CD4-positive, alpha-beta memory T cell (primary cell): ENCODE measurements around the gene SDHAF3. TPM values are rescaled to one million over a fixed set of nuclear protein-coding genes. Genes with fewer than 3 reads are reported as not detected.

Experiments used
- CTCF ChIA-PET: fragments of 350-600 bp; sonication (Branson Sonifier 250); formaldehyde crosslinking; loops from one replicate; lab custom pipeline; 2021; ENCODE audit warnings: inconsistent platforms; ENCODE audit not compliant: partially characterized antibody; lab: Charles Lee
- POLR2A ChIA-PET: fragments of 350-600 bp; sonication (Branson Sonifier 250); formaldehyde crosslinking; loops from one replicate; lab custom pipeline; 2021; ENCODE audit not compliant: partially characterized antibody; lab: Charles Lee
- DNase-seq, 5 donors: peaks; one replicate each; pipeline versions ENCODE4 v3.0.0 to v3.0.0-alpha.2; 2020 to 2022; ENCODE audit warnings: mixed read lengths in 1 of 5
- H3K27ac ChIP-seq: one replicate; pipeline ENCODE4 v1.7.0; 2013; ENCODE audit warnings: low read depth, low read length
- H3K27me3 ChIP-seq: 2 replicates; pipeline ENCODE4 v1.7.0; 2013; ENCODE audit warnings: mild to moderate bottlenecking, low read length, moderate library complexity; ENCODE audit not compliant: insufficient read depth
- H3K36me3 ChIP-seq: 2 replicates; pipeline ENCODE4 v1.7.0; 2013; ENCODE audit warnings: mild to moderate bottlenecking, low read length, moderate library complexity; ENCODE audit not compliant: insufficient read depth
- H3K4me1 ChIP-seq: 2 replicates; pipeline ENCODE4 v1.7.0; 2013; ENCODE audit warnings: mild to moderate bottlenecking, low read length, moderate library complexity; ENCODE audit not compliant: insufficient read depth
- H3K4me3 ChIP-seq, 2 donors: one replicate each; pipeline ENCODE4 v1.7.0; 2013; ENCODE audit warnings: low read length in 2 of 2, mild to moderate bottlenecking in 1 of 2
- H3K9me3 ChIP-seq, 2 donors: one replicate each; pipeline ENCODE4 v1.7.0; 2013; ENCODE audit warnings: low read length in 2 of 2, control low read depth in 1 of 2; ENCODE audit not compliant: control insufficient read depth in 1 of 2
- H3K27ac Mint-ChIP-seq, 7 donors: one replicate each; pipeline ENCODE4 v1.8.0; 2020 to 2021; ENCODE audit warnings: mixed read lengths in 7 of 7, mild to moderate bottlenecking in 6 of 7, inconsistent platforms in 3 of 7, moderate library complexity in 3 of 7
- H3K27me3 Mint-ChIP-seq, 2 donors: one replicate each; pipeline ENCODE4 v1.8.0; 2020 to 2021; ENCODE audit warnings: mixed read lengths in 2 of 2
- H3K36me3 Mint-ChIP-seq, 2 donors: one replicate each; pipeline ENCODE4 v1.8.0; 2020 to 2021; ENCODE audit warnings: mixed read lengths in 2 of 2, inconsistent platforms in 1 of 2, mild to moderate bottlenecking in 1 of 2
- H3K4me1 Mint-ChIP-seq, 4 donors: one replicate each; pipeline ENCODE4 v1.8.0; 2020 to 2021; ENCODE audit warnings: mixed read lengths in 4 of 4, mild to moderate bottlenecking in 1 of 4
- H3K4me3 Mint-ChIP-seq, 8 donors: one replicate each; pipeline ENCODE4 v1.8.0; 2020 to 2021; ENCODE audit warnings: mixed read lengths in 8 of 8, mild to moderate bottlenecking in 7 of 8, moderate library complexity in 6 of 8, inconsistent platforms in 3 of 8
- H3K9me3 Mint-ChIP-seq, 8 donors: one replicate each; pipeline ENCODE4 v1.8.0; 2020 to 2021; ENCODE audit warnings: mixed read lengths in 8 of 8, mild to moderate bottlenecking in 5 of 8, inconsistent platforms in 3 of 8, moderate library complexity in 1 of 8
- intact Hi-C: fragments of 100-400 bp; cut with micrococcal nuclease; formaldehyde crosslinking; loops from one replicate; pipeline ENCODE4 v1.15.1; 2023
- polyA plus RNA-seq, 2 donors: library from polyadenylated mRNA; unstranded; fragments of 300-500 nt; fragmentation: Illumina TruSeq; gene quantifications; one replicate each; pipeline ENCODE4 v1.2.3, GENCODE V29; 2021
- total RNA-seq, 2 experiments: library from RNA; stranded (reverse); gene quantifications; one replicate each; pipeline ENCODE4 v1.2.3, GENCODE V29; 2021

Gene SDHAF3
- total and polyA plus RNA-seq, 4 experiments from 2014 or later = 10.8 to 64.9 (median 25.9) TPM

- Mint-ChIP-seq H3K9me3 (peaks cover 0 to 9% (median 4%) of the 10 kb centered on the region in 8 donors), H3K27me3 (peaks cover 13 to 17% of the 10 kb centered on the region in 2 donors), H3K4me1 (no peaks in the 10 kb centered on the region), H3K36me3 (no peaks in the 10 kb centered on the region), H3K4me3 (no peak overlapping the region), H3K27ac (peak overlapping the region in 1 of 7 donors; percentile 5)
- H3K9me3 ChIP-seq = no peaks in the 10 kb centered on the region
- intact Hi-C loops = no loop called here
- no peaks in the 10 kb centered on the region for H3K36me3 ChIP-seq
- H3K27ac ChIP-seq = no peak overlapping the region
- H3K4me1 ChIP-seq = no peaks in the 10 kb centered on the region
- no peaks in the 10 kb centered on the region for H3K27me3 ChIP-seq
- ChIA-PET POLR2A (no interaction called here), CTCF (interaction anchor here (1.3 kb wide), 1 partner anchor 728 kb away, joined by 4 read pairs; no protein-coding TSS in a partner anchor)
- no peak for DNase-seq
- no peak overlapping the region for H3K4me3 ChIP-seq
Observed at GRCh38 chr7:97107192-97107800, 10.2 kb upstream of the SDHAF3 start.

GRCh38 chr7:97116308-97116707 is 1.2 kb upstream of the SDHAF3 start:
- no peaks in the 10 kb centered on the region for H3K36me3 ChIP-seq
- no peak for DNase-seq
- H3K9me3 ChIP-seq = no peaks in the 10 kb centered on the region
- ChIA-PET CTCF (interaction anchor here (1.2 to 2.2 kb wide), 4 partner anchors 12 to 64 kb away, joined by 3 to 13 read pairs (median 5); no protein-coding TSS in a partner anchor), POLR2A (interaction anchor here (2.0 kb wide), 1 partner anchor 756 kb away, joined by 13 read pairs; the partner anchor contains the start of gene ASNS)
- H3K27me3 Mint-ChIP-seq = no peaks in the 10 kb centered on the region
- no peak overlapping the region for H3K4me3 ChIP-seq
- H3K36me3 Mint-ChIP-seq = peaks cover 1 to 6% of the 10 kb centered on the region in 2 donors
- H3K4me3 Mint-ChIP-seq = peak overlapping the region in 4 of 8 donors; percentile 15 to 94 (median 23)
- H3K27ac Mint-ChIP-seq = peak overlapping the region in 4 of 7 donors; percentile 93 to 98 (median 94)
- intact Hi-C loops = loop anchor here (2.0 to 5.0 kb wide), 4 partner anchors 796 to 1166 kb away; partner anchors contain the start of gene BRI3
- H3K9me3 Mint-ChIP-seq = peaks cover 0 to 5% (median 0%) of the 10 kb centered on the region in 8 donors
- peaks cover 16 to 39% (median 28%) of the 10 kb centered on the region in 4 donors for H3K4me1 Mint-ChIP-seq
- H3K27me3 ChIP-seq = no peaks in the 10 kb centered on the region
- peaks cover 23% of the 10 kb centered on the region for H3K4me1 ChIP-seq
- no peak overlapping the region for H3K27ac ChIP-seq

- Mint-ChIP-seq H3K27me3 (no peaks in the 10 kb centered on the region), H3K9me3 (peaks cover 0 to 5% (median 0%) of the 10 kb centered on the region in 8 donors), H3K4me1 (peaks cover 16 to 42% (median 30%) of the 10 kb centered on the region in 4 donors), H3K27ac (peak overlapping the region; percentile 93 to 98 (median 96)), H3K4me3 (peak overlapping the region; percentile 93 to 98 (median 96)), H3K36me3 (peaks cover 4 to 6% of the 10 kb centered on the region in 2 donors)
- intact Hi-C loops = loop anchor here (1.0 to 5.0 kb wide), 5 partner anchors 755 to 1165 kb away; partner anchors contain the start of genes ASNS and BRI3
- CTCF ChIA-PET = interaction anchor here (1.0 to 2.2 kb wide), 5 partner anchors 12 to 1134 kb away, joined by 3 to 13 read pairs (median 3); no protein-coding TSS in a partner anchor
- Histone ChIP-seq H3K27ac (peak overlapping the region; percentile 56), H3K4me3 (peak overlapping the region; percentile 37 to 87), H3K36me3 (no peaks in the 10 kb centered on the region), H3K27me3 (no peaks in the 10 kb centered on the region), H3K4me1 (peaks cover 23% of the 10 kb centered on the region), H3K9me3 (no peaks in the 10 kb centered on the region)
- no peak for DNase-seq
- POLR2A ChIA-PET = interaction anchor here (0.8 to 2.0 kb wide), 7 partner anchors 11 to 1134 kb away, joined by 3 to 13 read pairs (median 4); partner anchors contain the start of genes ASNS and SEM1
Observed at GRCh38 chr7:97117035-97117371, 495 bp upstream of the SDHAF3 start.

GRCh38 chr7:97118306-97118917 is 914 bp downstream of the SDHAF3 start:
- H3K9me3 ChIP-seq = no peaks in the 10 kb centered on the region
- H3K4me3 ChIP-seq = peak overlapping the region; percentile 87
- Mint-ChIP-seq H3K36me3 (peaks cover 5 to 9% of the 10 kb centered on the region in 2 donors), H3K27ac (peak overlapping the region; percentile 37 to 98 (median 93)), H3K9me3 (peaks cover 0 to 5% (median 0%) of the 10 kb centered on the region in 8 donors), H3K4me1 (peaks cover 18 to 46% (median 36%) of the 10 kb centered on the region in 4 donors), H3K27me3 (no peaks in the 10 kb centered on the region), H3K4me3 (peak overlapping the region; percentile 93 to 98 (median 96))
- H3K4me1 ChIP-seq = peaks cover 23% of the 10 kb centered on the region
- H3K27ac ChIP-seq = peak overlapping the region; percentile 56
- no peaks in the 10 kb centered on the region for H3K36me3 ChIP-seq
- no peaks in the 10 kb centered on the region for H3K27me3 ChIP-seq
- intact Hi-C loops = loop anchor here (5.0 kb wide), 2 partner anchors 831 to 1164 kb away; partner anchors contain the start of gene BRI3
- no peak for DNase-seq
- POLR2A ChIA-PET = interaction anchor here (0.7 to 1.5 kb wide), 5 partner anchors 10 to 1133 kb away, joined by 3 to 6 read pairs (median 4); no protein-coding TSS in a partner anchor
- CTCF ChIA-PET = no interaction called here

DNA sequence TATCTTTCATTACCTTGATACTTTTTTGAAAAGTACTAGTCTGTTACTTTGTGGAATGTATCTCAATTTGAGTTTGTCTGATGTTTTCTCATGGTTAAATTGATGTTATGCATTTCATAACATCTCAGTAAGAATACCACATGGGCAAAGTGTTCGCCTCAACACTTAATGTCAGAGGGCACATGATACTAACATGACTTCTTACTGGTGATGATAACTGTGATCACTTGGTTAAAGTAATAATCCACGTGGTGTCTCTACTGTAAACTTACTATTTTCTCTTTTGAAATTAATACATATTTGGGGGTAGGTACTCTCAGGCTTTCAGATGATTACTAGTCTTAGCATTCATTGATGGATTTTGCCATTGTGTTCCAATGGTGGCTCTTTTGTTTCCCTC is 2.2 kb downstream of the SDHAF3 start:
- Mint-ChIP-seq H3K27ac (peak overlapping the region in 3 of 7 donors; percentile 23 to 93 (median 53)), H3K36me3 (peaks cover 11% of the 10 kb centered on the region in 2 donors), H3K9me3 (peaks cover 0 to 8% (median under 1%) of the 10 kb centered on the region in 8 donors), H3K27me3 (no peaks in the 10 kb centered on the region), H3K4me3 (peak overlapping the region; percentile 13 to 69 (median 34)), H3K4me1 (peaks cover 21 to 46% (median 37%) of the 10 kb centered on the region in 4 donors)
- H3K27me3 ChIP-seq = no peaks in the 10 kb centered on the region
- intact Hi-C loops = loop anchor here (5.0 kb wide), 2 partner anchors 832 to 1163 kb away; partner anchors contain the start of gene BRI3
- ChIA-PET CTCF (no interaction called here), POLR2A (no interaction called here)
- DNase-seq = no peak
- no peak overlapping the region for H3K4me3 ChIP-seq
- no peaks in the 10 kb centered on the region for H3K9me3 ChIP-seq
- no peak overlapping the region for H3K27ac ChIP-seq
- H3K36me3 ChIP-seq = no peaks in the 10 kb centered on the region
- H3K4me1 ChIP-seq = peaks cover 23% of the 10 kb centered on the region

DNA sequence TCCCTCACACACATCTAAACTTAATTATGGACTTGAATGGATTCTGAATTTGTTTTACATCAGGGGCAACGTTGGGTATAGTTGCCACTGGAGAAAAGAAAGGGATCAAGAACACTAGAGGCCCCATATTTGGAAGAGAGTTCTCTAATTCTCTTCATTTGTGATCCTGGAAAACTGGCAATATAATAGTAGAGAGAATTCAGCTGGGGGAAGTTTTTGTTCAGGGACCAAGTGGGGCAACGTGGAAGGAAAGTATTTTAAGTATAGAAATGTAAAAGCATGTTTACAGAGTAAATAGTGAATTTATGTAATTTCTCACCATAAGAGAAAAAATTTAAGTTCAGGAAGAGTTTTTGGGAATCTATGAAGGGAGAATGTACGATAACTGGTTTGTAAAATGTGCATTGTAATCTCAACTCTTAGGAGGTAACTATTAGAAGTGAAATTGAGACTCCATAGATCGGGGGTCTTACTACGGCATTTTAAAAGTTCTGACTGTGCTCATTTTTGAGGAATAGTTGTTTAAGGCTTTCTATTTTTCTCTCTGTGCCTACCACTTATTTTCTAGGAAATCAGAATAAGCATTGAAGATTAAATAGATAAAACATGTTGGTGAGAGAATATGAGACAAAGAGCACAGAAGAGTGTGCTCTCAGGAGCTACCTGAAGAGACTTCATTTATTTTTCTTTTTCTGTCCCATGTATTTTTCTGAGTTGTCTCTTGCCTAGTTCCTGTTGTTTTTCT is 3.4 kb downstream of the SDHAF3 start:
- intact Hi-C loops = no loop called here
- ChIA-PET POLR2A (no interaction called here), CTCF (no interaction called here)
- Mint-ChIP-seq H3K27ac (no peak overlapping the region), H3K27me3 (no peaks in the 10 kb centered on the region), H3K4me1 (peaks cover 24 to 54% (median 39%) of the 10 kb centered on the region in 4 donors), H3K36me3 (peaks cover 13 to 18% of the 10 kb centered on the region in 2 donors), H3K4me3 (no peak overlapping the region), H3K9me3 (peaks cover 2 to 14% (median 5%) of the 10 kb centered on the region in 8 donors)
- Histone ChIP-seq H3K4me1 (peaks cover 23% of the 10 kb centered on the region), H3K9me3 (no peaks in the 10 kb centered on the region), H3K27ac (no peak overlapping the region), H3K4me3 (no peak overlapping the region), H3K36me3 (no peaks in the 10 kb centered on the region), H3K27me3 (no peaks in the 10 kb centered on the region)
- no peak for DNase-seq
